Left ventricle myocardium inferior (tissue), 1 donor: ENCODE measurements around the gene CCL15. TPM values are rescaled to one million over a fixed set of nuclear protein-coding genes. Genes with fewer than 3 reads are reported as not detected.
A peak's percentile ranks its signal among the peaks of the same experiment; 100 is the strongest.
"Not testable (repeated sequence)": the region's sequence is repeated elsewhere in the genome, so short reads cannot be mapped to it uniquely, and the experiment has no call there.

Experiments used
- DNase-seq: peaks from one replicate; pipeline ENCODE4 v3.0.0-alpha.2; 2020
- H3K27ac ChIP-seq: fragments of 200-600 bp; replicated peaks from 2 replicates; pipeline ENCODE4 v1.8.0; 2021
- H3K27me3 ChIP-seq: fragments of 200-600 bp; 2 replicates; pipeline ENCODE4 v1.8.0; 2021; ENCODE audit warnings: low read depth
- H3K36me3 ChIP-seq: fragments of 200-600 bp; 2 replicates; pipeline ENCODE4 v1.8.0; 2021
- H3K4me1 ChIP-seq: fragments of 200-600 bp; 2 replicates; pipeline ENCODE4 v1.8.0; 2021
- H3K4me3 ChIP-seq: fragments of 200-600 bp; 2 replicates; pipeline ENCODE4 v1.8.0; 2021; ENCODE audit warnings: mild to moderate bottlenecking, moderate library complexity
- H3K9me3 ChIP-seq: fragments of 200-600 bp; replicated peaks from 2 replicates; pipeline ENCODE4 v1.8.0; 2021
- CTCF ChIP-seq: fragments of 200-600 bp; IDR thresholded peaks from 2 replicates; pipeline ENCODE4 v1.8.0; 2021; ENCODE audit warnings: antibody characterized with exemption, mild to moderate bottlenecking, borderline replicate concordance
- intact Hi-C: fragments of 100-400 bp; cut with micrococcal nuclease; formaldehyde crosslinking; loops from one replicate; pipeline ENCODE4 v1.11.0; 2022
- total RNA-seq: library from RNA; stranded (reverse); fragmentation: NEBNext Ultra II Directional; extraction: Animal tissue kit (Norgen Biotek cat#: 25700); gene quantifications from one replicate; pipeline ENCODE4 v1.2.1, GENCODE V29; 2021
- donor health status: DM: no; HTN: yes; CAD: no; lungs with severe emphysema.

Gene CCL15
- total RNA-seq, 1 donor from 2014 or later, result not detected

GRCh38 chr17:36016555-36016954 is 15.2 kb upstream of the CCL15 start:
- DNase-seq, result no peak

GRCh38 chr17:36015895-36016294 is 14.5 kb upstream of the CCL15 start:
- not testable (repeated sequence) for H3K27ac ChIP-seq, H3K4me3 ChIP-seq, H3K4me1 ChIP-seq

More at GRCh38 chr17:36016555-36016954, 15.2 kb upstream of the CCL15 start:
- intact Hi-C loops, result no loop called here
- Histone ChIP-seq H3K27me3 (peaks cover 11% of the 10 kb centered on the region), H3K9me3 (peaks cover 12% of the 10 kb centered on the region), H3K4me1 (no peaks in the 10 kb centered on the region), H3K27ac (no peak overlapping the region), H3K4me3 (no peak overlapping the region), H3K36me3 (no peaks in the 10 kb centered on the region)
- TF ChIP-seq CTCF, result no peak

GRCh38 chr17:36014946-36015345 is 13.6 kb upstream of the CCL15 start:
- Histone ChIP-seq H3K36me3 (no peaks in the 10 kb centered on the region), H3K27me3 (peaks cover 11% of the 10 kb centered on the region), H3K9me3 (peaks cover 16% of the 10 kb centered on the region), H3K27ac (no peak overlapping the region), H3K4me3 (no peak overlapping the region), H3K4me1 (no peaks in the 10 kb centered on the region)
- no peak for DNase-seq
- intact Hi-C loops, result no loop called here
- TF ChIP-seq CTCF, result no peak

More at GRCh38 chr17:36015895-36016294, 14.5 kb upstream of the CCL15 start:
- intact Hi-C loops, DNase-seq, H3K36me3 ChIP-seq: not testable (repeated sequence)
- H3K9me3 ChIP-seq, result peaks cover 14% of the 10 kb centered on the region
- H3K27me3 ChIP-seq, result peaks cover 11% of the 10 kb centered on the region

- Histone ChIP-seq H3K27me3 (peaks cover 7% of the 10 kb centered on the region), H3K27ac (no peak overlapping the region), H3K9me3 (peaks cover 34% of the 10 kb centered on the region), H3K4me3 (no peak overlapping the region), H3K36me3 (no peaks in the 10 kb centered on the region), H3K4me1 (no peaks in the 10 kb centered on the region)
- no peak for DNase-seq
- TF ChIP-seq CTCF, result no peak
- intact Hi-C loops, result no loop called here
Measured at GRCh38 chr17:36011201-36011600, 9.8 kb upstream of the CCL15 start.

- H3K27ac ChIP-seq, result no peak overlapping the region
- peak; percentile 37 for TF ChIP-seq CTCF
- H3K4me3 ChIP-seq, result no peak overlapping the region
- peaks cover 13% of the 10 kb centered on the region for H3K27me3 ChIP-seq
- no peaks in the 10 kb centered on the region for H3K4me1 ChIP-seq
- peaks cover 34% of the 10 kb centered on the region for H3K9me3 ChIP-seq
- H3K36me3 ChIP-seq, result no peaks in the 10 kb centered on the region
- no peak for DNase-seq
- intact Hi-C loops, result no loop called here
Measured at GRCh38 chr17:36008998-36009665, 7.8 kb upstream of the CCL15 start.

GRCh38 chr17:36004594-36005108 is 3.3 kb upstream of the CCL15 start:
- Histone ChIP-seq H3K4me3 (no peak overlapping the region), H3K9me3 (peaks cover 15% of the 10 kb centered on the region), H3K27ac (no peak overlapping the region), H3K4me1 (peaks cover 5% of the 10 kb centered on the region), H3K36me3 (no peaks in the 10 kb centered on the region), H3K27me3 (peaks cover 13% of the 10 kb centered on the region)
- no peak for TF ChIP-seq CTCF
- DNase-seq, result no peak
- intact Hi-C loops, result no loop called here
